Amniotic epithelial cell (primary cell): ENCODE data around the gene C1QL2.

Experiments used
- DNase-seq: peaks from one replicate; pipeline ENCODE4 v3.0.0-alpha.2; 2010; ENCODE audit warnings: low read depth

Gene C1QL2

DNA sequence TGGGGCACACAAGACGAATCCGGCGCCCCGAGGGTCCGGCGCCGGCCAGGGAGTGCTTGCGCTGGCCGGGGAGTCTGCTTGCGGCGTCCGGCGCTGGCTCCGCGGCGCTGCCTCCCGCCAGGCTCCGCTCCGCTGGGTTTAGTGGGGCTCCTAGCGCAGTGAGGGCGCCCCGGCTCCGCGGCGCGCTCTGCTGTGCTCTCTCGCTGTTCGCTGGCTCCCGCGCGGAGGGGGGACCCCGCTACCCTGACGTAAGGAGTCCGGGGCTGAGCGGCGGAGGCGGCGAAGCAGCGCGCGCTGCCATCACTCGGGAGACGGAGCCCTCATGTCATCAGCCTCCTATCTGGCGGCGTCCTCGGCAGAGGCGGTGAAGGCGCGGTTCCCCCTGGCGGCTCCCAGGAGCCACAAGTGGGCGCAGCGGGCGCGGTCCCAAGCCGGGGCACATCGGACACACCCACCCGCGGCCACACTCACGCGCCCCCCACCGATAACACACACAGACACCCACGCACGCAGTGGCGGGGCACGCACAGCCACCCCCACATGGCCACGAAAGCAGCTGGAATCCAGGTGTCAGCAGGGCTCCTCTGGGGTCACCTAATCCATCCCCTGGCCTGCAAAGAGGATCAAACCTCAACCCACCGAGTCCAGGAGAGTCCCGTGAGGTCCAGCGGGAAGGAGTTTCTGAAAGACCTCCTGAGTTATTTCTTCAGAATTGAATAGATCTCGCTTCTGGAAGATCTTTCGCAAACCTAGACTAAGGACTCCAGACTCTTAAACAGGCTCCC is at the start of gene C1QL2:
TSS of gene C1QL2 (minus strand) at position 189 of the 785 bp plus-strand sequence. CDS start 482 bp downstream, outside the sequence.
- DNase-seq = no peak

- DNase-seq = no peak
These were observed 48.9 kb upstream of the C1QL2 start for GRCh38 chr2:119207447-119207846.

- peak; percentile 8 for DNase-seq
These were observed 47.6 kb upstream of the C1QL2 start for GRCh38 chr2:119206201-119206600.

DNA sequence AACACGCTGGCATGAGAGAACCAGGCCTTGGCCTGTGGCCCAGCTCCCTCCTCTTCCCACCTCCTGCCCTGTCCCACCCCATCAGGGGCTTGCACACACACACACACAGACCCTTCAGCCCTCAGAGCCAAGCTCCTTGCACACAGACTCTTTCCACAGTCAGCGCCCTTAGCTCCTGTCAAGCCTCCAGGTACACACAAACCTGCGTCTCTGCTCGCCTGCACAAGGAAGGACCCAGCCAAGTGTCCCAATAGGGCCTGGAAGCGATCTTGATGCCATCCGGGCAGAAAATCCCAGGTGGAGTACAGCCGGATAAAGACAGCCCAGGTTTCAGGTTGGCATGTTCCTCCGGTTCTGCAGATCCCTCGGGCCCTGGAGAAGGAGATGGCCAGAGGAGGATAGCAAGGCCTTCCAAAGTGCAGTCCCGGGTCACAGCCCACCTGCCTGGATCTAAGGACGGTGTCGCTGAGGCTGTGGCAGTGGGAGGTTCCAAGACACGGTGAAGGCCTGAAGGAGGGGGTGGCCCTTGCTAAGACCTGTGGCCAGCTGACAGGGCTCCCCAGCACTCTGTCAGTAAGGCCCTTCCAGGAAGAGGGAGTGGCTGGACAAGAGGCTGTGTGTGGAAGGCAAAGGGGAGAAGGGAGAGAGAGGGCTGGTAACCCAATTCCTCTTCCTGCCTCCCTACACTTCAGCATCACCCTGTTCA is 46.6 kb upstream of the C1QL2 start:
- no peak for DNase-seq

DNA sequence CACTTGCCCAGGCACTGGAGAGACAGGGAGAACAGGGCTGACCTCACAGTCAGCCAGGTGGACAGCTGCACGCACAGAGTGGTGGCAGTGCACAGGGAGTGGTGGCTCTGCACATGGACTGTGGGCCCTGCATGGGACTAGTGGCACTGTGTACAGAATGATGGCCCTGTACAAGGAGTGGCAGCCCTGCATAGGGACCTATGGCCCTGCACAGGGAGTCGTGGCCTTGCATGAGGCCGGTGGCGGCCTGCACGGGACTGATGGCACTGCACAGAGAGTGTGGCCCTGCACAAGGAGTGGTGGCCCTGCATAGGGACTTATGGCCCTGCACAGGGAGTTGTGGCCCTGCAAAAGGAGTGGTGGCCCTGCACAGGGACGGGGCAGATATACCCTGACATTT is 46.0 kb upstream of the C1QL2 start:
- no peak for DNase-seq

- no peak for DNase-seq
These were observed 44.2 kb upstream of the C1QL2 start for GRCh38 chr2:119202610-119203310.

- DNase-seq = no peak
These were observed 43.3 kb upstream of the C1QL2 start for GRCh38 chr2:119201815-119202214.

DNA sequence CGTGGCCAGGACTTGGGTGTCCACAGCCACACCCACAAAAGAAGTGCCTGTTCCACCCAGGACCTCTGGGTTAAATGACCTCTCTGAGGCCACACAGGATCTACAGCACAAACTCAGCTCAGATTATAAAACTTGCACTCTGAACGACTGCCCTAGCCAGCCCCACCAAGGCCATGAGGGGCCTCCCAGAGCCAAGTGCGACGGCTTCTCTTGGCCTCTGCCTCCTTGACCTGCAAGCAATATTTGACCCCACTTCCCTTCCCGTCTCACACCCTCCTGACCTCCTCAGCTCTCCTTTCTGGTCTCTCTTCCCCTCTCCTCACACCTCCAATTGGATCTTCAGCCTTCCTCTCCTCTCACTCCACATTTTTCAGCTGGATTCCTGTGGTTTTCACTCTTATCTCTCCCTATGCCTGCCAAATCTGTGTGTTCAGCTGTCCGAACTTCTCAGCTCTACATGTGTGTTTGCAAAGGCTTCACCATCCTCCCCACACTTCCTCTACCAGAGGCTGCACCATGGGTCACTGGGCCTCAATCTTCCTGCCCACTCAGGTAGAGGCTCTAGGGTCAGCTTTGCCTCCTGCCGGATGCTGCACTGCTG is 39.8 kb upstream of the C1QL2 start:
- DNase-seq = peak; percentile 84

- DNase-seq = peak; percentile 77
These were observed 39.1 kb upstream of the C1QL2 start for GRCh38 chr2:119197529-119198239.

GRCh38 chr2:119197126-119197405 is 38.5 kb upstream of the C1QL2 start:
- DNase-seq = no peak

DNA sequence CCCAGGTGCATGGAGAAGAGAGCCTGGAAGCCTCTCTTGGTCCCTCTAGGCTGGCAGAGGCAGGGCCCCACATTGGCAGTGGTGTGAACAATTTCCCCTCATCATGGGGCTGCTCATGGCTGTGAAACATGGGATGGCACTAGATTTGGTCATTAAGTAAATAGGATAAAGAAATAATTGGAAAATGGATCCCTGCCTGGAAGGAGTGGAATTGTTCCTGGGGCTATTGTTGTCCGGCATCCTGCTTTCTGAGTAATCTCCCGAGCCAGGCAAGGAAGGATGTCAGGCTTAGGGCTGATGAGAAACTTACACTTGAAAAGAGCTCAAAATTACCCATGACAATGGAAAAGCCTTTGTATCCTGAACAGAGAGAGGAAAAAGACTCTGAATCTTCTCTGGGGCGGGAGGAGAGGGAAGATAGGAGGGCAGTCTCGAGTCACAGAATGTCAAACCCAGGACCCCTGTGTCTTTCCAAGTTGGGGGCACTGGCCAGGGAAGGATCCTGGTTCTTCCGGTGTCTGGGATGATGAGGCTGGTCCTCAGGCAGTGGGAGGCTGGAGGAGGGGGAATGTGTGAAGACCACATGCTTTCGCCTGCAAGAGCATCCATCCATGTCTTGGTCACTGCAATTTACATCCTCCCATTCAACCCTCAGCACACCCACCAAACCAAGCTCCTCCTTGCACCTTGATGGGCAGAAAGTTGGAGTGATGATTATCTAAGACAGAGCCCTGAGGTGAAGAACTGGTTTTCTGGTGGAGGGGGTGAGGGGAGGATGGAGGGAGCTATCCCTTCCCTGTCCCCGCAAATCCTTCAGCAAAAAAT is 38.0 kb upstream of the C1QL2 start:
- DNase-seq = peak; percentile 39

DNA sequence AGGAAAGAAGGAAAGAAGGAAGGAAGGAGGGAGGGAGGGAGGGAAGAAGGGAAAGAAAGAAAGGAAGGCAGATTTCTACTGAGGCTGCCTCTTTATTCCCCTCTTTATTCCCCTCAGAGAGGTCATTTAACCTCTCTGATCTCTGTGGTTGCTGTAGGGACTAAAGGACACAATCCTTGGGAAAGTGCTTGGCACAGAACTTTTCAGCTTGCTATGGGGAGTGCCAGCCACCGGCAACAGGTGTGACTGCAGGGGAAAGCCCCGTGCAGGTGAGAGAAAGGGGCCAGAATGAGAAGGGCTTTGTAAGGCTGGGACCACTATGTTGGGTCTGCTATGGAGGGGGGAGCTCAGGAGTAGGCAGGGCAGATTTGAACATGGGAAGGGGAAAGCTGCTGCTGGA is 37.3 kb upstream of the C1QL2 start:
- DNase-seq = no peak

DNA sequence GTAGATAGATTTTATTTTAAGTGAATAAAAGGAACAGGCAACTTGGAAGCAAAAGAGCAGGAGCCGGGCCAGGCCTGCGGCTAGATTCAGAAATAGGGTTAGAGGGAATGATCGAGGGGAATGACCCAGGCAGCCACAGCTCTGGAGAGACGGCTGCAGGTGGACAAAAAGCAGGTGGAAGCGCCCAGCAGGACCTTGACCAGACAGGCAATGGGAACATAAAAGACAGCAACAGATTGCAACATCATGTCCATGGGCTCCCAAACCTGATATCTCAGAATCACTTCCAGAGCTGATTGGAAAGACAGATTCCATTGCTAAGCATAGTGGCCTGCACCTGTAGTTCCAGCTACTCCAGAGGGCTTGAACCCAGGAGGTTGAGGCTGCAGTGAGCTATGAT is 36.5 kb upstream of the C1QL2 start:
- DNase-seq = no peak

DNA sequence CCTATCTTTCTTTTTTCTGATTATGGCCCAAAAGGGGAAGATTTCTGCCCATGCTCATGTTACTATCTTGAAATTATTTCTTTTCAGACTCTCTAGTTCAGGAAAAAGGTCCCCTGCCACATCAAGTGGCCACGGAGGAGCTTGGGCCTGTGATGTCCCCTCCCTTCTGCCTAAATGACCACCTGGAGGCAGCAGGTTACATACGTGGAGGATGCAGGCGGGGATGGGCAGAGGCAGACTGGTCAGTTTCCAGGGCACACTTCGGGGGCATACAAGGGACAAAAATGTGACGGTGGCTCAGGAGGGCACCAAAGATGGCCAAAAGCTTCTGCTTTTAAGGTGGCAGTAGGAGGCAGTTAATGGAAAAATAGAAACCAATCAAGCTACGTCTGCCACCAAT is 34.3 kb upstream of the C1QL2 start:
- no peak for DNase-seq

GRCh38 chr2:119190321-119191111 is 32.0 kb upstream of the C1QL2 start:
- no peak for DNase-seq

DNA sequence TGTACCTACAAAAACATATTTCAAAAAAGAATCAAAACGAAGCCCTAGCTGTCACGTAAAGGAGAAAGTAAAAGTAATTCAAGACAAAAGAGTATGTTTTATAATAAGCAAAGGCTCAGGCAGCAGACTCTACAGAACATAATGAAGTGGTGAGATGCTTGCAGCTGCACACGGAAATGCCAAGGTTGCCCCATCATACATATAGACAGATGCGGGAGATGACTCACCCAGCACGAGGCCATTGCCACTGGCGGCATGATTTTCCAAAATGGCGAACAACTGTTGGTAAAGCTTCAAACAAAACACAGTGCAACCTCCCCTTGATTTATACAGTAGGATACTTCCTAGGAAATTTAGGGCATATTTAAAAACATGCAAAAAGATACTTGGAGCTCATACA is 26.0 kb upstream of the C1QL2 start:
- DNase-seq = no peak

GRCh38 chr2:119181791-119182445 is 23.4 kb upstream of the C1QL2 start:
- no peak for DNase-seq

DNA sequence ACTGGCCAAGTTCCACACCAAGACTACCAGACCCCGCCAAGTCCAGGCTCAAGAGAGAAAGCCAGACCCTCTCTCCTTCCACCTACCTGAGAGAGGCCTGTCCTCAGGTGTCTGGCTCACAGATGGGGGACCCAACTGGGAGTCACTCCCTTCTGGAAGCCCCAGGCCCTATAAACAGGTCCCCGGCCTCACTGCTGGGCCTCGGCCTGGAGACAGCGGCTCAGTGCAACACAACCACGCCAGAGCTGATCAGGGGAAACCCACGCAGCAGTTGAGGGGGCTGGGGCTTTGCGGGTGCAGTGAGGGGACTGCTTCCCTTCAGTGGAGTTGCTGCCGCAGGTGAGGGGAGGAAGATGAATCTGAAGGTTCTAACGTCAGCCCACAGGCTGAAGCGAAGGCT is 22.8 kb upstream of the C1QL2 start:
- DNase-seq = no peak

DNA sequence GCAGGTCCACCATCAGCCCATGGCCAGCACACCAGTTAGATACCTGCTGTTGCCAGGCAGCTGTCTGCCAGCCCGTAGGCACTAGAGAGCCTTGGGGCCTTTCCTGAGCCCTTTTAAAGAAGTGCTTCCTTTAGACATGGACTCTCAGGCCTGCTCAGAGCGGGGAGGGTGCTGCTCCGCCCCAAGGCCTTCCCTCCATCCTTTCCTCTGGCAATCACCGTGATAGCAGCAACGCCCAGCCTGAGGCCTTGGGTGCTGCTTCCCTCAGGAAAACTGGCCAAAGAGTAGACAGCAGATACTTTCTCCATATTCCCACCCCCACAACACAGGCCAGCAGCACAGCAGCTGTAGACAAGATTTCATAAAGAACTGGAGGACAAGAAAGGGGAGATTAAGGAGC is 22.3 kb upstream of the C1QL2 start:
- DNase-seq = no peak

- no peak for DNase-seq
These were observed 21.4 kb upstream of the C1QL2 start for GRCh38 chr2:119179991-119180390.
